NCI-H748 (cell line): Measurements from ENCODE around the gene TRAPPC8.
"Not testable (repeated sequence)": the region's sequence is repeated elsewhere in the genome, so short reads cannot be mapped to it uniquely, and the experiment has no call there.

Experiments used
- DNase-seq: peaks from one replicate; lab custom pipeline; 2025; ENCODE audit not compliant: unreplicated experiment; lab: John Stamatoyannopoulos, UW

Gene TRAPPC8

DNA sequence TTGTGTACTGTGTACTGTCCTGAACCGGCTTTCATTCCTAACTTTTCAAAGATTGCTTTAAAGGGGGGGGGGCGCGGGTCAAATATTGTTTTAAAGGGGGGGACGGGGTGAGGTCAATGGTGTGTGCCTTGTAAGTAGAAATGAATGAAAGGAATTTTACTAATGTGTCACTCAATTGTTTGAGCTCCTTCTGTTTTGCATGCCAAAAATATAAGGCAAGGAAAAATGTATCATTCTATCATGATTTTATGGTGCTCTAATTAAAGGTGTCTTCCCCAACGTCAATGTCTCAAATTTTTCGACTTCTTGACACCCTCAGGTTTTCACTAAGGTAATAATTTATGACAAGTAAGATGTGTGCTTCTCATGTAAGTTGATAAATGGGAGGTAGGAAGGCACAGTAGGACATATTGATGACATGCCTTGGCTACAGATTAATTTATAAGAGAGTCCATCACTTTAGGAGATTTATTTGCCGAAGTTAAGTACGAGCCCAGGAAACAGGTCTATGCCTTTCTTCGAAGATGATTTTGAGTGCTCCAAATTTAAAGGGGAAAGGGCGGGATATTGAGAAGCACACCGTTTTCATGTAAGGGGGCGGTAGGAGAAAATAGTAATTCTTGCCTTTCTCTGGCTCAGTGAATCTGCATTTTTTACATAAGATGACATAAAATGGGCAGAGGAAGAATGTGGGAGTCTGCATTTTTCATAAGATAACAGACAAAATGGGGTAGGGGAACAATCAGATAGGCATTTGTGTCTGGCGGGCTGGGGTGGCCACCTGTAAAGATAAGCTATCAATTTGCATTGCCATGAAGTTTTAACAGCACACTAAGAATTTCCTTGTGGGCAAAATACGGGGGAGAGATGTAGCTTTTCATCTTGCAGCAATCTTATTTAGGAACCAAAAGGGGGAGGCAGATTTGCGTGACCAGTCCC, 1.2 kb upstream of the TRAPPC8 start:
- peak; percentile 13 for DNase-seq

DNA sequence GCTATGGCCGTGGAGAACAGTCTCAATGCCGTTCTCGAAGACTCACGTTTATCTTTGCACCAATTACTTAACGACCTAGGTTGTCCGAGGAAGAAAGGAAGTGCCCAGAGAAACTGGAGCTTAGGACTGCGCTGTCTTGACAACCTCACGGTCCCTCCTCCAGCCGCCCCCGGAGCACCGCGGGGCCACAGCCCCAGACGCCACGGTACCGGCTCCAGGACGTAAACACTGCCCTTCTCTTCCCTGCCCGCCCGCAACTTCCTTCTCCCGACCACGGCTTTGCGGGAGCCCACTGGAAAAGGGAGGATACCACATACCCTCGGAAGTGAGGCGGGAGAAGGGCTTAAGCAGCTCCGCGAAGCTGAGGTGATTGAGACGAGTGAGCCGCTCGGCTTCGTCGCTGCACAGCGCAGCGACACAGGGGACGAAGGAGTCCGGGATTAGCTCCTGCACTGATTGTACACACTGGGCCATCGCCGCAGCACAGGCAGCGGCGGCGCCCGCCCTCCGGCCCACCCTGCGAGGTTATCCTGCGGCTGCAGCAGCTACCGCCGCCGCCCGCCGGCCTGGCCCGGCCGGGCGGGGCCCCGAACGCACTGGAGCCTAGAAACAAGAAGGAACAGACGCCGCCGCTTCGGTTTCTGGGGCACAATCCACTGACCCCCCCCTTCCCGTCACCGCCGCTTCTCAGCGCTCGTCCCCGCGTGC, 483 bp downstream of the TRAPPC8 start:
- DNase-seq: peak; percentile 73

DNA sequence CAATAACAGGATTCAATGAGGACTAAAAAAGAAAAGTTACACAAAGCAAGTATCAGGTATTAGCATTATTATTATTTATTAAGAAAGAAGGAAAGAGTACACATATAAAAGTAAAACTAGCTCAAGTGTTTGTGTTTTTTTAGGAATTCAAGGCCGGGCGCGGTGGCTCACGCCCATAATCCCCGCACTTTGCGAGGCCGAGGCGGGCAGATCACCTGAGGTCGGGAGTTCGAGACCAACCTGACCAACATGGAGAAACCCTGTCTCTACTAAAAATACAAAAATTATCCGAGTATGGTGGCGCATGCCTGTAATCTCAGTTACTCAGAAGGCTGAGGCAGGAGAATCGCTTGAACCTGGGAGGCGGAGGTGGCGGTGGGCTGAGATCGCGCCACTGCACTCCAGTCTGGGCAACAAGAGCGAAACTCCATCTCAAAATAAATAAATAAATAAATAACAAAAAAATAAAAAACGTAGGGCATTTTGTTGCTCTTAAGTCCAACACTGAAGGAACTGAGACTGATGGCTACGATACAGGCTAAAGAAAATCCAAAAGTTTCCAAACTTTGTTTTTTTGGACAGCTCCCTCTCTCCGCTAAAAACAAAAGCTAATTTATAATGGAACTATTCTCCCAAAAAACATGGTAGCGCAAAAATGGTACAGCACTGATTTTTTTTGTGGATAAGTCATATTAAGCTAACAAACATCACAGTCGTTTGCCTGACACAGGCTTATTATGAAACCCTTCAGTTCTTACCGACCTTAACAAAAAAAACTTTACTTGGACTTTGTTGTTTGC, 1.7 kb downstream of the TRAPPC8 start:
- no peak for DNase-seq

DNA sequence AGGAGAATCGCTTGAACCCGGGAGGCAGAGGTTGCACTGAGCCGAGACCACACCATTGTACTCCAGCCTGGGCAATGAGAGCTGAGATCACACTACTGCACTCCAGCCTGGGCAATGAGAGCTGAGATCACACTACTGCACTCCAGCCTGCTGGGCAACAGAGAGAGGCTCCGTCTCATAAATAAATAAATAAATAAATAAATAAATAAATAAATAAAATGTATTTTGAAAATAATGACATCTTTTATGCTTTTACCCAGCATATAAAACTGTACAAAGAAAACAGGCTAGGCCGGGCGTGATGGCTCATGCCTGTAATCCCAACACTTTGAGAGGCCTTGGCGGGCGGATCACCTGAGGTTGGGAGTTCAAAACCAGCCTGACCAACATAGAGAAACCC, 8.2 kb downstream of the TRAPPC8 start:
- DNase-seq: not testable (repeated sequence)

DNA sequence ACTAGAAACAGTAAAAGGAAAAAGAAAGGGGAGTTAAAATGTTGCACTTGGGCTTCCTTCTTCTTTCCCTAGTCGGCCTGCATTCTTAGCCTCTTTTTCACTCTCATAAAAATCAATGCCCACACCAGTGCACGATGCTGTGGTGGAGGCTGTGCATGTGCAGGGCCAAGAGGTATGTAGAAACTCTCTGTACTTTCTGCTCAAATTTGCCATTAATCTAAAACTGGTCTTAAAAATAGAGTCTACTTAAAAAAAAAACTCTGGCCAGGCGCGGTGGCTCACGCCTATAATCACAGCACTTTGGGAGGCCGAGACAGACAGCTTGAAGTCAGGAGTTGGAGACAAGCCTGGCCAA, 11.1 kb downstream of the TRAPPC8 start:
- no peak for DNase-seq

DNA sequence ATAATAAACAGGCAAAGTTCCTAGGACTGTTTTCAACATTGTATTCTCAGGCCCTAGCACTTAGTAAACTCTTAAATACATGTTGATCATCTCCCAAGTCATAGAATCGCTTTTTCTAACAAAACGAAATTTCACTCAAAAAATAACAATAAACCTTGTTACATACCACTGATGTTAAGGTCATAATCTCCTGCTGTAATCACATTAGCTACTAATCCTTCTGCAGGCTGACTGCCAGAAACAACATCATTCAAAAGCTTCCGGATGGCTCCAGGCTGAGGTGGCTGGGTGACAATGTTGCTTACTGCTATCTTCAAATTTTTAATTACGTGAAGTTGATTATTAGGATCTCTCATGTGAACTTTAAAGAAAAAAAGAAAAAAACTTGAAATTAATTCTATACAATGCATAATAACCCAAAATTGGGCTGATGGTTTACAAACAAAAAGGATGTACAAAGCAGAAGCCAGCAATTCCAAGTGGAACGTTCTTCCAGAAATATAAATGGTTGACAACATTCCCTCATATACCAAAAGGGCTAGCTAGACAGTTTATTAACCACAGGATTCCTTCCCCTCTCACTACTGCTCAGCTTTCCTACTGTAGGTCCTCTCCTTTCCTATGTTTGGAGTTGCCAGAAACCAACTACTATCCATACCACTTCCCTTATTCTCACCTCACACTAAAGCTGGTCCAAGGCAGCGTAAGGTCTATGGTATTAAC, 11.6 kb downstream of the TRAPPC8 start:
- DNase-seq: no peak

DNA sequence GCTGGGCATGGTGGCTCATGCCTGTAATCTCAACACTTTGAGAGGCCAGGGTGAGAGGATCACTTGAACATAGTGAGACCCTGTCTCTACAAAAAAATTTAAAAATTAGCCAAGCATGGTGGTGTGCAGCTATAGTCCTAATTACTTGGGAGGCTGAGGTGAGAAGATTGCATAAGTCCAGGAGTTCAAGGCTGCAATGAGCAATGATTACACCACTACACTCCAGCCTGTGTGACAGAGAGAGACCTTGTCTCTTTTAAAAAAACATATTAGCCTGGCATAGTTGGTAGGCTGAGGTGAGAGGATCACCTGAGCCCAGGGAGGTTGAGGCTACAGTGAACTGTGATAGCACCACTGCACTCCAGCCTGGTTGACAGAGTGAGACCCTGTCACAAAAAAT, 13.7 kb downstream of the TRAPPC8 start:
- DNase-seq: no peak

DNA sequence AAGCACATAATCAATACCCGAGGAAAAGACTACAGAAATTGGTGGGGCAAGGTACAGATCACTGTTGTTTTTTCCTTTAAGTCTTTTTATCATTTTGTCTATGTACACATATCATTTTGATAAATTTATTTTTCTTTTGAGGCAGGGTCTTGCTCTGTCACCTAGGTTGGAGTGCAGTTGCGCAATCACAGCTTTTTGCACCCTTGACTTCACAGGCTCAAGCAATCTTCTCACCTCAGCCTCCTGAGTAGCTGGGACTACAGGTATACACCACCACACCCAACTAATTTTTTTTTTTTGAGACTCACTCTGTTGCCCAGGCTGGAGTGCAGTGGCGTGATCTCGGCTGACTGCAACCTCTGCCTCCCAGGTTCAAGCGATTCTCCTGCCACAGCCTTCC, 15.9 kb downstream of the TRAPPC8 start:
- not testable (repeated sequence) for DNase-seq

DNA sequence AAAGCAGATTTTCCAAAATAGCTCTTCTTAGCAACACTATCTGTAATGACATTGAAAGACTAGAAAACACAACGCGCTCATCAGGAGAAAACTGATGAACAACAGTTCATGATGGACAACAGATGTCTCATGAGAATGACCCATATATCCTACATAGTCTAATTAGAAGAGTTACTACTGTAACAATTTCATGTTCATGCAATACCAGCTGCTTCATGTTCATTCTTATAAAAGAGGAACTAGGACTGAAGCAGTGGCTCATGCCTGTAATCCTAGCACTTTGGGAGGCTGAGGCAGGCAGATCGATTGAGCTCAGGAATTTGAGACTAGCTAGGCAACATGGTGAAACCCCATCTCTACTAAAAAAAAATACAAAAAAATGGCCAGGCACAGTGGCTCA, 22.7 kb downstream of the TRAPPC8 start:
- no peak for DNase-seq

DNA sequence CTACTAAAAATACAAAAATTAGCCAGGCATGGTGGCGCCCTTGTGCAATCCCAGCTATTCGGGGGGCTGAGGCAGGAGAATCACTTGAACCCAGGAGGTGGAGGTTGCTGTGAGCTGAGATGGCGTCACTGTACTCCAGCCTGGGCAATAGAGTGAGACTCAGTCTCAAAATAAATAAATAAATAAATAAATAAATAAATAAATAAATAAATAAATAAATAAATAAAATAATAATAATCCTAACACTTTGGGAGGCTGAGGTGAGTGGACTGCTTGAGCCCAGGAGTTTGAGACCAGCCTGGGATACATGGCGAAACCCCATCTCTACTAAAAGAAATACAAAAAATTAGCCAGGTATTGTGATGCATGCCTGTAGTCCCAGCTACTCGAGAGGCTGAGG, 23.6 kb downstream of the TRAPPC8 start:
- DNase-seq: not testable (repeated sequence)

DNA sequence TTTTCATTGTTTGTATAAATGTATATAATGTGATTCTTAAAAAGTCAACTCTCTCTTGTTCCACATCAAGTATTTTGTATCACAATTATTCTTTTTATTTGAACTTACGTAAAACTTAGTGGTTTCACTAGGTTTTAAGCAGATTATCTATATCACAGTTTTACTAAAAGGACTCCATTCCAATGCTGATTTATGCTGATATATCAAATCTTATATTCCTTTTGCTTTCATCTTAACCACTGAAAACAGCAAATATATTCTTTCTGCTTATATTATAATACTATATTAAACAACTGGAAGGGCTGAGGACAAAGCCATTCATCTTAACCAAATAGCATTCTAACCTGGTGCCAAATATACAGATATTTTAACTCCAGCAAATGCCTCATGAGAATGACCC, 24.2 kb downstream of the TRAPPC8 start:
- DNase-seq: no peak

DNA sequence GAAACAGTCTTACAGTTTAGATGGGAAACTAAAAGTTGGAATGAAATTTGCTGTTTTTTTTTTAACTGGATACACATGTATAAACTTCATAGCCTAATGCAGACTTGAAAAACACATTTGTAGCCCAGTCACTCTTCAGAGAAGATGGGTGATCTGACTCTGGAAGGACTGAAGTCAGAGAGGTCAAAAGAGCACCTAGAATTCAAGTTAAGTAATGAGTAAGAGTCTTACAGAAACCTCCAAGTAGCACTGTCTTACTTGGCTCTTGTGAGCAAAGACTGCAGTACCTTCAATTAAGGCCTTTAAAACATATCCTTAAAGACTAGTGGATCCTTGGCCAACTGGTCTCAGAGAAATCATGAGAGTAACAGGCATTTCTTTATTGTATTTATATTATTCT, 41.9 kb downstream of the TRAPPC8 start:
- DNase-seq: no peak

DNA sequence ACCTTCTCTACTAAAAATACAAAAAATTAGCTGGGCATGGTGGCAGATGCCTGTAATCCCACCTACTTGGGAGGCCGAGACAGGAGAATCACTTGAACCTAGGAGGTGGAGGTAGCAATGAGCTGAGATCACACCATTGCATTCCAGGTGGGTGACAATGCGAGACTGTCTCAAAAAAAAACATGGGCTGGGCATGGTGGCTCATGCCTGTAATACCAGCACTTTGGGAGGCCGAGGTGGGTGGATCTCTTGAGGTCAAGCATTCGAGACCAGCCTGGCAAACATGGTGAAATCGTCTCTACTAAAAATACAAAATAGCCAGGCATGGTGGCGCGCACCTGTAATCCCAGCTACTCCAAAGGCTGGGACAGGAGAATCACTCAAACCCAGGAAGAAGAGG, 43.2 kb downstream of the TRAPPC8 start:
- DNase-seq: not testable (repeated sequence)

DNA sequence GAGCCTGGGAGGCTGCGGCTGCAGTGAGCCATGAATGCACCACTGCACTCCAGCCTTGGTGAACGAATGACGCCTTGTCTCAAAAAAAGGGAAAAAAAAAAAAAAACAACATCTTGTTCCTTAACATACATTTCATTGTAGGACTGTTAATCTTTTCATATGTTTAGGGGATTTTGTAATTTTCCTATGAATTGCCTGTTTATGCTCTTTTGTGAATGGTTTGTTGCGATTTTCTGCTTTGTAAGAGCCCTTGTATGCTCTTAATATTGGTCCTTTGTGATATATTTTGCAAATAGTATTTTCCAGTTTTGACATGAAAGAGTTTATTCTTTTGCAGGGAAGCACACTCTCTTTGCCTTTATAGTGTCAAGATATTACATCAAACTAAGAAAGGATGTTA, 50.0 kb downstream of the TRAPPC8 start:
- no peak for DNase-seq

DNA sequence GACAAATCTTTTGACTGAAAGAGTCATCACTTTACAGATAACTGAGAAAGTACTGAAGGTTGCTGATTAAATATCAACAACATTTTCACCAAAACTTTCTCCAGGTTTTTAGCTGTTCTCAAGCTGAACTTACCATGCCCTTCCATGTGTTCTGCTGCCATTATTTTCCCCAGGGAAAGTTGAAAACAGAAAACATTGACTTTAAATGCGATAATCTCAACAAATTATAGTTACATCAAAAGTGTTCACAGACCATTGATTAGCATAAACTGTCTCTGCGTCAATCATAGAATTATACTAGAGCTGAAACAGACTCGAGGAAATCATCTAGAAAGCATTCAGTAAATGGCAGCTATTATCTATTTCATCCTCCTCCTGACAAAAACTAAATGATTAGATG, 51.4 kb downstream of the TRAPPC8 start:
- DNase-seq: no peak

DNA sequence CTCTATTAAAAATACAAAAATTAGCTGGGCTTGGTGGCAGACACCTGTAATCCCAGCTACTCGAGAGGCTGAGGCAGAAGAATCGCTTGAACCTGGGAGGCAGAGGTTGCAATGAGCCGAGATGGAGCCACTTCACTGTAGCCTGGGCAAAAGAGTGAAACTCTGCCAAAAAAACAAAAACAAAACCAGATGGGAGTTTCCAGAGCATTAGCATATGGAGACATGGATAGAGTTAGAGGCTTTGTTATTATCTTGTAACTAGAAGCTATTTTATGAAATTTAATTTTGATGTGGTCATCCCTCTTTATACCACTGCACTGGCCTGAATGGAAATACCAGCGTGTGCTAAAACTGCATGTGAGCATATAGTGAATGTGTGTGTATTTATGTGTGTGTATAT, 58.9 kb downstream of the TRAPPC8 start:
- DNase-seq: no peak

DNA sequence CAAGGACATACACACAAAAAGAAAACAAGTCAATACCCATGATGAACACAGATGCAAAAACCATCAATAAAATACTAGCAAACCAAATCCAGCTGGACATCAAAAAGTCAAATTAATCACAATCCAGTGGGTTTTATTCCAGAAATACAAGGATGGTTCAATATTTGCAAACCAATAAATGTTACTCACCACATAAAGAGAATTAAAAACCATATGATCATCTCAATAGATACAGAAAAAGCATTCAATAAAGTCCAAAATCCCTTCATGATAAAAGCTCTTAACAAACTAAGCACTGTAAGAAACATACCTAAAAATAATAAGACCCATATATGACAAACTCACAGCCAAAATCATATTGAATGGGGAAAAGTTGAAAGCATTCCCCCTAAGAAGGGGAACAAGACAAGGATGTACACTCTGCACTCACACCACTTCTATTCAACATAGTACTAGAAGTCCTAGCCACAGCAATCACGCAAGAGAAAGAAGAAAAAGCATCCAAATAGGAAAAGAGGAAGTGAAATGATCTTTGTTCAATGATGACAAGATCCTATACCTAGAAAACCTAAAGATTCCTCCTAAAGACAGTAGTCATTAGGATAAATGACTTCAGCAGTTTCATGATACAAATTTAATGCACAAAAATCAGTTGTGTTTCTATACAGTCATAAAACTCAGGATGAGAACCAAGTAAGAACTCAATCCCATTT, 62.6 kb downstream of the TRAPPC8 start:
- DNase-seq: no peak

DNA sequence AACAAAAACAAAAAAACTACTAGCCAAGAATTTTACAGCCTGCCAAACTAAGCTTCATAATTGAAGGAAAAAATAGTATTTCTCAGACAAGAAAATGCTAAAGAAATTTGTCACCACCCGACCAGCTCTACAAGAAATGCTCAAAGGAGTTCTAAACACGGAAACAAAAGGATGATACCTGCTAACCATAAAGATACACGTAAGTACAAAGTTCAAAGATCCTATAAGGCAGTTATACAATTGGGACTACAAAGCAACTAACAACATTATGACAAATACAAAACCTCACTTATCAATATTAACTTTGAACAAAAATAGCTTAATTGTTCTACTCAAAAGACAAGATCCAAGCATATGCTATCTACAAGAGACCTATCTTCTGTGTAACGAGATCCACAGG, 64.6 kb downstream of the TRAPPC8 start:
- no peak for DNase-seq

DNA sequence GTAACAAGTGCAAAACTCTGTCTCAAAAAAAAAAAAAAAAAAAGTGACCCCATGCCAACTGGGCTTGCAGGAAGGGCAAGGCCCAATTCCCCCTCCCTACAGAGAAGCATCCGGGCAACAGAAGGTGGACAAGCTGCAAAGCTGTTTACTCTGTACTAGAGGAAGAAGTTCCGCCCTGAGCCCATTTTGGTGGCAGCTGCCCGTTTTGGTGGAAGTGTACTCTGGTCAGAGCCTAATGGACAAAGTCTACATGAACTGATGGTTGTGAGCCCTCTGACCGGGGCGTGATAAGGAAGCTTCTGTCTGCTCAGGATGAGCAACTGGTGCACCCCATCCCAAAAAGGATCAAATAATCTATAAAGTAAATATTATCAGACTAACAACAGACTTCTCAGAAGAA, 65.0 kb downstream of the TRAPPC8 start:
- DNase-seq: no peak

DNA sequence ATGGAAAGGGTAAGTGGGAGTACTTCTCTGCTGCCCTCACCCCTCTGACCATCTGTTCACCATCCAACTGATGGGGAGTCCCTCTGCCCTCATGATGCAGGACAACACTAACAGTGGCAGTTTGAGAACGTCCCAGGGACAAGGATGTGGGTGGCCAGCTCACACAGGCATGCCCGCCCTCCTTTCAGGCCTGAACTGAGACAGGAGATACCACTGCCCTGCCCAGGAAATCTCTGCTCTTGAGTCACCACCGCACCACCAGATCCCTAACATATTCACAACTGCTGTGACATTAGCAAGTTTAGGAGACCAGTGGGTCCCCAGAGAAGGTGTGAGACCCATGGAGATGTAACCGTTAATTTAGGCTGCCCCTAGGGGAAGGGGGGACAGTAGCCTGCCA, 66.2 kb downstream of the TRAPPC8 start:
- no peak for DNase-seq
